Smooth muscle cell (in vitro differentiated cells): ENCODE results near the gene CRYZL1. TPM values are rescaled to one million over a fixed set of nuclear protein-coding genes. Genes with fewer than 3 reads are reported as not detected.
A peak's percentile ranks its signal among the peaks of the same experiment; 100 is the strongest.

Experiments
- DNase-seq: peaks from one replicate; lab custom pipeline; 2025; ENCODE audit not compliant: unreplicated experiment; lab: John Stamatoyannopoulos, UW
- H2AFZ ChIP-seq: fragments of 200-600 bp; sonication (generic); 2 replicates; pipeline ENCODE4 v1.6.0; 2016; ENCODE audit warnings: antibody characterized with exemption, low read depth, mild to moderate bottlenecking
- H3F3A ChIP-seq: fragments of 200-600 bp; sonication (generic); 2 replicates; pipeline ENCODE4 v1.6.0; 2017; ENCODE audit warnings: antibody characterized with exemption, low read depth
- H3K27ac ChIP-seq: fragments of 200-600 bp; sonication (generic); 2 replicates; pipeline ENCODE4 v1.5.1; 2016; ENCODE audit warnings: low read depth, mild to moderate bottlenecking
- H3K27me3 ChIP-seq: fragments of 200-600 bp; sonication (generic); 2 replicates; pipeline ENCODE4 v1.6.1; 2016; ENCODE audit warnings: low read depth, mild to moderate bottlenecking
- H3K36me3 ChIP-seq: fragments of 200-600 bp; sonication (generic); 2 replicates; pipeline ENCODE4 v1.5.1; 2016; ENCODE audit warnings: low read depth
- H3K4me1 ChIP-seq: fragments of 200-600 bp; sonication (generic); 2 replicates; pipeline ENCODE4 v1.5.1; 2016; ENCODE audit warnings: low read depth
- H3K4me2 ChIP-seq: fragments of 200-600 bp; sonication (generic); 2 replicates; pipeline ENCODE4 v1.6.0; 2016; ENCODE audit warnings: mild to moderate bottlenecking
- H3K4me3 ChIP-seq: fragments of 200-600 bp; sonication (generic); 2 replicates; pipeline ENCODE4 v1.5.1; 2016; ENCODE audit warnings: mild to moderate bottlenecking
- H3K79me2 ChIP-seq: fragments of 200-600 bp; sonication (generic); 2 replicates; pipeline ENCODE4 v1.6.0; 2016; ENCODE audit warnings: low read depth, mild to moderate bottlenecking
- H3K9ac ChIP-seq: fragments of 200-600 bp; sonication (generic); 2 replicates; pipeline ENCODE4 v1.6.0; 2016; ENCODE audit warnings: low read depth
- H3K9me3 ChIP-seq: fragments of 200-600 bp; sonication (generic); replicated peaks from 2 replicates; pipeline ENCODE4 v1.5.1; 2016; ENCODE audit warnings: low read depth
- H4K20me1 ChIP-seq: fragments of 200-600 bp; sonication (generic); 2 replicates; pipeline ENCODE4 v1.6.0; 2016; ENCODE audit warnings: low read depth
- WGBS: methylation state at CpG from one replicate; pipeline ENCODE4 v1.1.7; 2016; ENCODE audit warnings: low lambda C conversion rate; 5-methylcytosine and 5-hydroxymethylcytosine counted together
- polyA plus RNA-seq: library from polyadenylated mRNA; unstranded; fragments of >200 nt; fragmentation: Nextera tagmentation; extraction: Ambion mirVana; gene quantifications from 2 replicates; pipeline ENCODE4 v1.2.1, GENCODE V29; 2016
- total RNA-seq: library from RNA; depleted of rRNA; stranded (reverse); fragments of >200 nt; gene quantifications from 2 replicates; pipeline ENCODE4 v1.2.3, GENCODE V29; 2014
- TF ChIP-seq, protein P1 (sequence below): fragments of 200-600 bp; sonication (generic); IDR thresholded peaks from 2 replicates; pipeline ENCODE4 v1.5.1; 2017; ENCODE audit warnings: borderline replicate concordance, mild to moderate bottlenecking, antibody characterized with exemption; ENCODE audit not compliant: insufficient read depth, poor library complexity, severe bottlenecking

The CRYZL1 gene
- total and polyA plus RNA-seq, 2 experiments from 2014 or later: 37.7 to 48.3 TPM

DNA sequence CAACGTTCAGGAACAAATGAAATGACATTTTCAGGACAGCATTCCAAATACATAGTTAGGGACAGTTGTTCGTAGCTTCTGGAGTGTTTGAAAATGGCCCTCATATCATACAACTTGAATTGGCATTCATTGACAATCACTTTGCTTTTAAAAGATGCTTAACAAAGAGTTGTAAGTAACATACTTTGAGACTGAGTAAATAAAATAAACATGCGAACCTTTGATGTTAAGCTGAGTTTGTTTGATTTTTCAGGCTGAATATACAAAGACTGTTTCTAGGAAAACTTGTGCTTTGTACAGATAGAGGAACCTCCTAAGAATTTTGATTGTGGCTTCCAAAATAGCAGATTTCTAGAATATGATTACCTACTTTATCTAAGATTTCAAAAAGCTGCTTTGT is 46.1 kb upstream of the CRYZL1 start:
- TF ChIP-seq, protein P1, sequence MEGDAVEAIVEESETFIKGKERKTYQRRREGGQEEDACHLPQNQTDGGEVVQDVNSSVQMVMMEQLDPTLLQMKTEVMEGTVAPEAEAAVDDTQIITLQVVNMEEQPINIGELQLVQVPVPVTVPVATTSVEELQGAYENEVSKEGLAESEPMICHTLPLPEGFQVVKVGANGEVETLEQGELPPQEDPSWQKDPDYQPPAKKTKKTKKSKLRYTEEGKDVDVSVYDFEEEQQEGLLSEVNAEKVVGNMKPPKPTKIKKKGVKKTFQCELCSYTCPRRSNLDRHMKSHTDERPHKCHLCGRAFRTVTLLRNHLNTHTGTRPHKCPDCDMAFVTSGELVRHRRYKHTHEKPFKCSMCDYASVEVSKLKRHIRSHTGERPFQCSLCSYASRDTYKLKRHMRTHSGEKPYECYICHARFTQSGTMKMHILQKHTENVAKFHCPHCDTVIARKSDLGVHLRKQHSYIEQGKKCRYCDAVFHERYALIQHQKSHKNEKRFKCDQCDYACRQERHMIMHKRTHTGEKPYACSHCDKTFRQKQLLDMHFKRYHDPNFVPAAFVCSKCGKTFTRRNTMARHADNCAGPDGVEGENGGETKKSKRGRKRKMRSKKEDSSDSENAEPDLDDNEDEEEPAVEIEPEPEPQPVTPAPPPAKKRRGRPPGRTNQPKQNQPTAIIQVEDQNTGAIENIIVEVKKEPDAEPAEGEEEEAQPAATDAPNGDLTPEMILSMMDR: no peak
- DNase-seq: no peak
- Histone ChIP-seq H3K4me3 (no peak overlapping the region), H3K4me2 (no peak overlapping the region), H3K4me1 (peaks cover 43% of the 10 kb centered on the region), H2AFZ (no peak overlapping the region), H3K36me3 (no peaks in the 10 kb centered on the region), H3K27me3 (no peaks in the 10 kb centered on the region), H3K9ac (no peak overlapping the region), H4K20me1 (peaks cover 86% of the 10 kb centered on the region), H3K27ac (peak overlapping the region; percentile 16), H3K9me3 (no peaks in the 10 kb centered on the region), H3F3A (peaks cover 12% of the 10 kb centered on the region), H3K79me2 (peaks cover 90% of the 10 kb centered on the region)
- WGBS: 75% methylated on average over 3 of the region's 3 CpGs

DNA sequence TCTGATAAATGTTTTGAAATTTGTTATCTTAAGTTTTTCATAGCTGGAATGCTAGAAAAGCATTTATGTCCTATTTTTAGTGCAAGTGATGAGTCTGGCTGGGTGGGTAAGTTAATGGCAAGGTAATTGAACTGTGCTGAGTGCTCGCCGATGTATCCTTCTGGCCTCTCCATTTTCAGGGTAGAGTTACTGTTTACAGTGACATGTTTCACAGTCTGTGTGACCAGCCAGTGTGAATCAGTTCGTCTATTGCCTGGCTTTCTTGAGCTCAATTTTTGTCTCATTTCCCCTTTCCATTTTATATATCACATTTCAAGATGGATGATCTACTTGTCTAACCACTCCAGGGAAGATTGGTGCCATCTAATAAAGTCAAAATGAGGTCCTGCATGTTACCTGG is 44.8 kb upstream of the CRYZL1 start:
- no peak overlapping the region for H3K4me3 ChIP-seq
- no peak overlapping the region for H2AFZ ChIP-seq
- peaks cover 90% of the 10 kb centered on the region for H3K79me2 ChIP-seq
- H3K27ac ChIP-seq: peak overlapping the region; percentile 85
- H3K36me3 ChIP-seq: no peaks in the 10 kb centered on the region
- H3K9me3 ChIP-seq: no peaks in the 10 kb centered on the region
- peaks cover 83% of the 10 kb centered on the region for H4K20me1 ChIP-seq
- H3K4me2 ChIP-seq: peak overlapping the region; percentile 70
- WGBS: 55% methylated on average over 3 of the region's 3 CpGs
- H3K27me3 ChIP-seq: no peaks in the 10 kb centered on the region
- TF ChIP-seq, protein P1: no peak
- no peak for DNase-seq
- peaks cover 31% of the 10 kb centered on the region for H3K4me1 ChIP-seq
- peaks cover 12% of the 10 kb centered on the region for H3F3A ChIP-seq
- H3K9ac ChIP-seq: no peak overlapping the region

DNA sequence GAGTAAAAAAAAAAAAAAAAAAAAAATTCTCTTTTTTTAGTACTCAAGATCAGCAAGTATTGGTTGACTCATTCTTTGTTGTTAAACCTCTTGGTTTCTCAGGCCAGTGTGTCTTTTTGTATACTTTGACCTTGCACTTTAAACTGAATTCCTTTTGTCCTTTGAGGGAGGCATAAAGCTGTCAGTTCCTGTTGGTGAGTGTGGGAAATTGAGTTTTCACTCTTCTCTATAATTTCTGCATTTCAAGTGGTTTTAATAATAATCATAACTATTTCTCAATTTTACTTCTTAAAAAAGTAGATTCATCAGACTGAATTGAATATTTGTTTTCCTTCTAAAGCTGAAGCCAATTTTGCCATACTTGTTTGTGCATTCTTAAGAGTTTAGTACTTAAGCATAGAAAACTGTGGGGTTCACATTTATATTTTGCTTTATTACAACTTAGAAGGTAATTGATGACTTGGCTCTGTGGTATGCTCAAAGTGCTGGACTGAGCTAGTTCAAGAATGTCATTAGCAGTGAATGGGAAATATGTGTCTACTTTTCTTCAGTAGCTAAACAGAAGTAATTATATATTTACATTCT is 44.2 kb upstream of the CRYZL1 start:
- H3K4me3 ChIP-seq: peak overlapping the region; percentile 34
- no peak overlapping the region for H2AFZ ChIP-seq
- peaks cover 90% of the 10 kb centered on the region for H3K79me2 ChIP-seq
- H3K4me2 ChIP-seq: peak overlapping the region; percentile 70
- DNase-seq: no peak
- peak overlapping the region; percentile 85 for H3K27ac ChIP-seq
- H3K9ac ChIP-seq: peak overlapping the region; percentile 34
- H3K4me1 ChIP-seq: peaks cover 29% of the 10 kb centered on the region
- H3F3A ChIP-seq: peaks cover 12% of the 10 kb centered on the region
- no peaks in the 10 kb centered on the region for H3K36me3 ChIP-seq
- H3K27me3 ChIP-seq: no peaks in the 10 kb centered on the region
- TF ChIP-seq, protein P1: no peak
- peaks cover 82% of the 10 kb centered on the region for H4K20me1 ChIP-seq
- H3K9me3 ChIP-seq: no peaks in the 10 kb centered on the region
